Activated CD4-positive, alpha-beta T cell treated with anti-CD3 and anti-CD28 coated beads, Interleukin-2, amount 10 ng/mL, durations not matched to agents 7 days and 5 days (primary cell): ENCODE measurements around the gene ADGRL3. TPM values are rescaled to one million over a fixed set of nuclear protein-coding genes. Genes with fewer than 3 reads are reported as not detected.

ENCODE experiments used
- CTCF ChIA-PET: fragments of 350-600 bp; sonication (Branson Sonifier 250); formaldehyde crosslinking; loops from one replicate; lab custom pipeline; 2021; ENCODE audit warnings: antibody characterized with exemption; lab: Charles Lee
- POLR2A ChIA-PET: fragments of 350-600 bp; sonication (Branson Sonifier 250); formaldehyde crosslinking; loops from one replicate; lab custom pipeline; 2021; ENCODE audit warnings: antibody characterized with exemption; lab: Charles Lee
- DNase-seq: peaks from one replicate; pipeline ENCODE4 v3.0.0-alpha.2; 2020
- H3K27ac Mint-ChIP-seq: one replicate; pipeline ENCODE4 v1.8.0; 2021; ENCODE audit warnings: mild to moderate bottlenecking, moderate library complexity, mixed read lengths
- H3K27me3 Mint-ChIP-seq: one replicate; pipeline ENCODE4 v1.8.0; 2021; ENCODE audit warnings: mixed read lengths
- H3K36me3 Mint-ChIP-seq: one replicate; pipeline ENCODE4 v1.8.0; 2021; ENCODE audit warnings: low read depth, mixed read lengths
- H3K4me1 Mint-ChIP-seq: one replicate; pipeline ENCODE4 v1.8.0; 2021; ENCODE audit warnings: mixed read lengths
- H3K4me3 Mint-ChIP-seq: one replicate; pipeline ENCODE4 v1.8.0; 2021; ENCODE audit warnings: mild to moderate bottlenecking, moderate library complexity, mixed read lengths
- H3K9me3 Mint-ChIP-seq: one replicate; pipeline ENCODE4 v1.8.0; 2021; ENCODE audit warnings: mixed read lengths
- total RNA-seq, 2 experiments: library from RNA; stranded (reverse); gene quantifications; one replicate each; pipeline ENCODE4 v1.2.3, GENCODE V29; 2021

ADGRL3 gene
- total RNA-seq, 2 experiments from 2014 or later: not detected

- no peak overlapping the region for H3K4me3 Mint-ChIP-seq
- H3K9me3 Mint-ChIP-seq: no peaks in the 10 kb centered on the region
- H3K4me1 Mint-ChIP-seq: no peaks in the 10 kb centered on the region
- no peak overlapping the region for H3K27ac Mint-ChIP-seq
- H3K36me3 Mint-ChIP-seq: no peaks in the 10 kb centered on the region
- H3K27me3 Mint-ChIP-seq: no peaks in the 10 kb centered on the region
- ChIA-PET POLR2A (no interaction called here), CTCF (no interaction called here)
- no peak for DNase-seq
Measured at GRCh38 chr4:61397174-61397573, 197.0 kb downstream of the ADGRL3 start.

GRCh38 chr4:61400439-61401038 is 200.4 kb downstream of the ADGRL3 start:
- no peak overlapping the region for H3K27ac Mint-ChIP-seq
- CTCF ChIA-PET: no interaction called here
- H3K36me3 Mint-ChIP-seq: no peaks in the 10 kb centered on the region
- H3K4me3 Mint-ChIP-seq: no peak overlapping the region
- H3K9me3 Mint-ChIP-seq: no peaks in the 10 kb centered on the region
- no peaks in the 10 kb centered on the region for H3K27me3 Mint-ChIP-seq
- H3K4me1 Mint-ChIP-seq: no peaks in the 10 kb centered on the region
- no peak for DNase-seq
- POLR2A ChIA-PET: no interaction called here

- Mint-ChIP-seq H3K27ac (no peak overlapping the region), H3K4me3 (no peak overlapping the region), H3K27me3 (no peaks in the 10 kb centered on the region), H3K4me1 (no peaks in the 10 kb centered on the region), H3K36me3 (no peaks in the 10 kb centered on the region), H3K9me3 (no peaks in the 10 kb centered on the region)
- DNase-seq: no peak
- ChIA-PET CTCF (no interaction called here), POLR2A (no interaction called here)
Measured at GRCh38 chr4:61401771-61402170, 201.6 kb downstream of the ADGRL3 start.

DNA sequence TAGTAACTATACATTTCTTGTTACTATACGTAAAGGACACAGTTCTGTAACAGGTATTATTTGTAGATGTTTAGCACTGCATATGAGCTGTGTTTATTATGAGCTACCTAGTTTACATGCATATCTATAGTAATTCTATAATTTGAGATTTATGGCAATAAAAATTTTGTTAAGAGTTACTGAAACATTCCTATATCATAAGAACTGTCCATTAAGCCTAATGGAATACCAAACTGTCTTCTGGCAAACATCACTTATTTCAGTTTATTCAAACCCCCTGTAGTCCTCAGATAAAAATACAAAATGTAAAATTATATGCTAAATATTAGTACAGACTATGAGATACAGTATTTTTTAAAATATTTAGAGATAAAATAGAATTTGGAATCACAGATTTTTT is 205.2 kb downstream of the ADGRL3 start:
- H3K36me3 Mint-ChIP-seq: no peaks in the 10 kb centered on the region
- no peaks in the 10 kb centered on the region for H3K27me3 Mint-ChIP-seq
- H3K27ac Mint-ChIP-seq: no peak overlapping the region
- H3K4me3 Mint-ChIP-seq: no peak overlapping the region
- no peaks in the 10 kb centered on the region for H3K9me3 Mint-ChIP-seq
- CTCF ChIA-PET: no interaction called here
- DNase-seq: no peak
- no peaks in the 10 kb centered on the region for H3K4me1 Mint-ChIP-seq
- POLR2A ChIA-PET: no interaction called here

GRCh38 chr4:61406677-61407076 is 206.6 kb downstream of the ADGRL3 start:
- POLR2A ChIA-PET: no interaction called here
- Mint-ChIP-seq H3K27me3 (no peaks in the 10 kb centered on the region), H3K27ac (no peak overlapping the region), H3K9me3 (no peaks in the 10 kb centered on the region), H3K4me1 (no peaks in the 10 kb centered on the region), H3K36me3 (no peaks in the 10 kb centered on the region), H3K4me3 (no peak overlapping the region)
- DNase-seq: no peak
- CTCF ChIA-PET: no interaction called here

- Mint-ChIP-seq H3K4me3 (no peak overlapping the region), H3K36me3 (no peaks in the 10 kb centered on the region), H3K4me1 (no peaks in the 10 kb centered on the region), H3K27me3 (no peaks in the 10 kb centered on the region), H3K27ac (no peak overlapping the region), H3K9me3 (no peaks in the 10 kb centered on the region)
- ChIA-PET POLR2A (no interaction called here), CTCF (no interaction called here)
- DNase-seq: no peak
Measured at GRCh38 chr4:61407642-61408618, 207.8 kb downstream of the ADGRL3 start.

DNA sequence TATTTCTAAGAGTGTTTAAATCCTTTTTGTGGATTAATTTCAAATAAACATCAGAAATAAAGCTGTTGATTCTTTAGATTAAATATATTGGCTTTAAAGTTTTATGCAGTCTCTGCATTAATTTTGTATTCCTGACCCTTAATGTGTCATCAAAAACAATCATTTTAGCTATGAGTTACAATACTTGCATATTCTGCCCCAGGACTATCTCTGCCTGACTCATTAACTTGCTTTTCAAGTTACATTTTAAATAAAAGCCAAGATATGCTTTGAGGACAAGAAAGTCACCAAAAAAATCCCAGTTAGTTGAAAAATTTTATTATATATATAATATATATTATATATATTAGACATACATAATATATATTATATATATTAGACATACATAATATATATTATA is 208.7 kb downstream of the ADGRL3 start:
- no peak for DNase-seq
- H3K27ac Mint-ChIP-seq: no peak overlapping the region
- H3K9me3 Mint-ChIP-seq: no peaks in the 10 kb centered on the region
- H3K36me3 Mint-ChIP-seq: no peaks in the 10 kb centered on the region
- H3K4me3 Mint-ChIP-seq: no peak overlapping the region
- POLR2A ChIA-PET: no interaction called here
- H3K4me1 Mint-ChIP-seq: no peaks in the 10 kb centered on the region
- H3K27me3 Mint-ChIP-seq: no peaks in the 10 kb centered on the region
- CTCF ChIA-PET: no interaction called here

DNA sequence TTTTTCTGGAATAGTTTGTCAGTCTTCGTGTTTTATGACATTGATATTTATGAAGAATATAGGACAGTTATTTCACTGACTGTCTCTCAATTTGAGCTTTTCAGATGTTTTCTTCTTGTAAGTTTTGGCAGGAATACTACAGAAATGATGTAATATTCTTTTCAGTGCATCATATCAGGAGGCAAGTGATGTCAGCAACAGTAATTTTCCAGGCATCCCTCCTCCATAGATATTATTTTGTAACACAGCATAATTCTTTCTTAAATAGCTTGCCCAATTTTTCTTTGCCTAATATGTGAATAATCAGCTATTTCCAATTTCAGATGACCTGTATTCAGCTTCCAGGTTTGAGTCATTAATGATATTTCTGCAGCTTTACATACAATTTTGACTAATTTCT is 211.1 kb downstream of the ADGRL3 start:
- H3K27me3 Mint-ChIP-seq: no peaks in the 10 kb centered on the region
- no peak overlapping the region for H3K4me3 Mint-ChIP-seq
- H3K27ac Mint-ChIP-seq: no peak overlapping the region
- no peak for DNase-seq
- H3K9me3 Mint-ChIP-seq: no peaks in the 10 kb centered on the region
- ChIA-PET POLR2A (interaction anchor here (0.6 kb wide), 1 partner anchor 218 kb away, joined by 4 read pairs; no protein-coding TSS in a partner anchor), CTCF (no interaction called here)
- H3K36me3 Mint-ChIP-seq: no peaks in the 10 kb centered on the region
- H3K4me1 Mint-ChIP-seq: no peaks in the 10 kb centered on the region

- H3K27me3 Mint-ChIP-seq: no peaks in the 10 kb centered on the region
- CTCF ChIA-PET: no interaction called here
- no peaks in the 10 kb centered on the region for H3K9me3 Mint-ChIP-seq
- no peaks in the 10 kb centered on the region for H3K4me1 Mint-ChIP-seq
- H3K4me3 Mint-ChIP-seq: no peak overlapping the region
- no peak overlapping the region for H3K27ac Mint-ChIP-seq
- no peaks in the 10 kb centered on the region for H3K36me3 Mint-ChIP-seq
- DNase-seq: no peak
- POLR2A ChIA-PET: no interaction called here
Measured at GRCh38 chr4:61425315-61425714, 225.2 kb downstream of the ADGRL3 start.

GRCh38 chr4:61426229-61426628 is 226.1 kb downstream of the ADGRL3 start:
- DNase-seq: no peak
- ChIA-PET CTCF (no interaction called here), POLR2A (no interaction called here)
- H3K9me3 Mint-ChIP-seq: no peaks in the 10 kb centered on the region
- H3K27me3 Mint-ChIP-seq: no peaks in the 10 kb centered on the region
- H3K27ac Mint-ChIP-seq: no peak overlapping the region
- no peak overlapping the region for H3K4me3 Mint-ChIP-seq
- H3K4me1 Mint-ChIP-seq: no peaks in the 10 kb centered on the region
- H3K36me3 Mint-ChIP-seq: no peaks in the 10 kb centered on the region

DNA sequence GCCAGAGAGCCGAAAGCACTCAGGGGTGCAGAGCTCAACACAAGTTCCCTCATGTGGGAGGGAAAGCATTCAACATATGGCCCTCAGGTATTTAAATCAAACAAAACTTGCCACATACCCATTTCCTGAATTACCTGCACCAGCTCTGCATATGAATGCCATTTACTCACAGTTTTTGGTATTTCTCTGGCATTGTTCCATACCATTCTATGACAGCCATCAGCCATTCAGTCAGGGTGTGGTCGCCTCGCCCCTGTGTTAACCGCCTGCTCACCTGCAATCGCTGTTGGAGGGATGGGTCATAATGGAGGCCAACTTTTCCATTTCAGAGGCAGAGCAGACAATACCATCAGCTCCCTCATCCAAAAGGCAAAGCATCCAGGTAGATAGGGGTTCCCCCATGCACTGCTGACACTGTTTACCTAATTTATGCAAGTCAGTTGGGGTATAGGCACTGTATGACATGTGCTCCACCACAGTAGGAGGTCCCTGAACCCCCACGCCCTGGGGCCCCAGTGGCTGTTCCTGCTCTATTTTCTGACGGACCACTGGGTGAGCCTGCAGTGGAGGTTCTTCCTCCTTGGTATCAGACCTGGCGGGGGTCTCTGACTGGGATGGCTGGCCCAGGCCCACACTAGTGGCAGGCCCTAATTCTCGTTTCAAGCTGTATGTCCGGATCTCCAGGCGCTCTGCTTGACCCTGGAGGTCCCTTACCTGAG is 227.1 kb downstream of the ADGRL3 start:
- no peaks in the 10 kb centered on the region for H3K36me3 Mint-ChIP-seq
- H3K4me3 Mint-ChIP-seq: no peak overlapping the region
- POLR2A ChIA-PET: no interaction called here
- H3K27ac Mint-ChIP-seq: no peak overlapping the region
- DNase-seq: no peak
- CTCF ChIA-PET: no interaction called here
- H3K9me3 Mint-ChIP-seq: no peaks in the 10 kb centered on the region
- H3K4me1 Mint-ChIP-seq: no peaks in the 10 kb centered on the region
- no peaks in the 10 kb centered on the region for H3K27me3 Mint-ChIP-seq

- no peaks in the 10 kb centered on the region for H3K36me3 Mint-ChIP-seq
- ChIA-PET POLR2A (no interaction called here), CTCF (no interaction called here)
- no peaks in the 10 kb centered on the region for H3K27me3 Mint-ChIP-seq
- no peak overlapping the region for H3K27ac Mint-ChIP-seq
- H3K4me3 Mint-ChIP-seq: no peak overlapping the region
- no peaks in the 10 kb centered on the region for H3K9me3 Mint-ChIP-seq
- H3K4me1 Mint-ChIP-seq: no peaks in the 10 kb centered on the region
- no peak for DNase-seq
Measured at GRCh38 chr4:61427818-61428495, 227.8 kb downstream of the ADGRL3 start.

- Mint-ChIP-seq H3K36me3 (no peaks in the 10 kb centered on the region), H3K27me3 (no peaks in the 10 kb centered on the region), H3K4me3 (no peak overlapping the region), H3K9me3 (no peaks in the 10 kb centered on the region), H3K4me1 (no peaks in the 10 kb centered on the region), H3K27ac (no peak overlapping the region)
- ChIA-PET CTCF (no interaction called here), POLR2A (no interaction called here)
- DNase-seq: no peak
Measured at GRCh38 chr4:61428950-61429349, 228.8 kb downstream of the ADGRL3 start.
